Frontal cortex (tissue), 4 donors: ENCODE results near the gene LDB3. TPM values are rescaled to one million over a fixed set of nuclear protein-coding genes. Genes with fewer than 3 reads are reported as not detected.
A peak's percentile ranks its signal among the peaks of the same experiment; 100 is the strongest.

Experiments used
- DNase-seq, 2 donors: peaks; one replicate each; pipeline ENCODE4 v3.0.0; 2012; ENCODE audit warnings: low spot score in 2 of 2
- FAIRE-seq: peaks from 2 replicates; lab custom pipeline; 2012; peaks lifted over from hg19 to GRCh38; lab: Jason Lieb, UNC
- total RNA-seq: library from RNA; depleted of rRNA; stranded (reverse); fragments of >200 nt; gene quantifications from one replicate; pipeline ENCODE4 v1.2.3, GENCODE V29; 2014
- donor health status: control.
- donor health status: control.
- donor health status: control.

Gene LDB3
- total RNA-seq, 1 donor from 2014 or later: under 0.01 TPM

DNA sequence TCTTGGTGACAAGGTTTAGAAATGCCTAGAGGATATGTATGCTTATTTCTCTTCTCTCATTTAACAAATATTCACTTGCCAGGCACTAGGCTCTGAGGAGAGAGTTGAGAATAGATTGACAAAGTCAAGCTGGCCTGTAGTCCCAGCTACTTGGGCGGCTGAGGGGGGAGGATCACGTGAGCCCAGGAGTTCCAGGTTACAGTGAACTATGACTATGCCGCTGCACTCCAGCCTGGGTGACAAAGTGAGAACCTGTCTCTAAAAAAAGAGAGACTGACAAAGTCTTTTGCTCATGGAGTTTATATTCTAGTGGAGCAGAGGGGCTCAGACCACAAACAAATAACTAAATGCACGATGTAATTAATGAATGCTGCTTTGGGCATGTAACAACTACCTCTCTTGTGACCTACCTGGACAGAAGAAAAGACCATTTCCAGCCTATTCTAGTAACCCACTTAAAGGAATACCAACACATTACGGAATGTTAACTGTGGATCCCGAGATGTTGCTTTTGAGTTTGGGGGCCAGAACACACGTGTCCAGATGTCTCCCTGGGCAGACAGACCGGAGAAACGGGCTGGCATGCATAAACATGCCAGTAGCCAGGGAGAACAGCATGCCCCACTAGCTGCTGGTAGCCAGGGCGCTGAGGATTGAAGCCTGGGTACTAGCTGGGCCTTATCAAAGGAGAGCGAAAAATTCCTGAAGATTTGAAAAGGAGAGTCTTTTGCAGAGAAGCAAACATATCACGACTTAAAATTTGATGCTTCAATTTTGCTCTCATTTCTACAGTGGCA is 85.5 kb downstream of the LDB3 start:
- FAIRE-seq: no peak
- DNase-seq: no peak

DNA sequence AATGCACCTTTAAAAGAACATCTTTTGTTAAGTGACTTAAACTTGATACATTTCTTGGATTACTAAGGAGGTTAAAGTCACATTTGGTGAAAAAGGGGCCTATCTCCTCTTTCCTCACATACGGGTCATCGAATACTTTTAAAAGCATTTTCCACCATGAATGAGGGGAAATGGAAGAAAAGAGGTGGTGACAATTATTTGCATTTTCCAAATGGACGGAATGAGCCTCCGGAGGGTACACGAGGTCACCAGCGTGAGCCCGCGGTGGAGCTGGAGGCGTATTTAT is 87.1 kb downstream of the LDB3 start:
- FAIRE-seq: no peak
- no peak for DNase-seq

DNA sequence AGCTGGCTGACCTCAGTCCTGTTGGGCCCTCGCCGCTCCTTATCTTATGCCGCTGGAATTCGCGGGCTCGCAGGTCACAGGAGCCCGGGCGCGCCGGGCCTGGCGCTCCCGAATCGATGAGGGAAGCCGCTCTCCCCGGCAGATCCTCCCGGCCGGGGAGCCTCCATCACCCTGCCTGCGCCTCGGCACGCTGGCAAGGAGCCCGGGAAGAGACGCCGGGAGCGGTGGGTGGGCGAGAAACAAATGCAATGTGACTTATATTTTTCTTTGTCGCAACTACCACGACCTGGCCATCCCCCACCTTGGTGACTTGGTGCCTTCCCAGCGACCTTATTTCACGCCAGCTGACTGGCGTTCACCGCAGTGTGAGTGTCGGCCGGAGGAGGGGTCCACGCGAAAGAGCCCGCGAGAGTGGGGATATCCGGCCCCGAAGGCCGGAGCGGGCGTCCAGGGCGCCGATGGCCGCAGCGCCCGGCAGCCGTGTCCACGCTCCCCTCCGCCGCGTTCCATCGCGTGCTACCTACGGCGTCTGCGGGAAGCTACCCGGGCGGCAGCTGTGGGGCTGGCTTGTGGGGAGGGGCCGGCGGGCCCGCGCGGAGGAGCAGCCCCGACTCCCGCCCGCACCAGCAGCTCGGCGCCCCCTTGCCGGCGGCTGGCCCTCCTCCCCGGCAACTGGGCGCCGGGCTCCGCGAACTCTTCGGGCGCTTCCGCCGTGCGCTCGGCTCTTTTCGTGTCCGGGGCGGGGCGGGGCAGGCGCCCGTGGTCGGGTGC is 87.6 kb downstream of the LDB3 start:
- FAIRE-seq: no peak
- peak; percentile 92 to 95 for DNase-seq

DNA sequence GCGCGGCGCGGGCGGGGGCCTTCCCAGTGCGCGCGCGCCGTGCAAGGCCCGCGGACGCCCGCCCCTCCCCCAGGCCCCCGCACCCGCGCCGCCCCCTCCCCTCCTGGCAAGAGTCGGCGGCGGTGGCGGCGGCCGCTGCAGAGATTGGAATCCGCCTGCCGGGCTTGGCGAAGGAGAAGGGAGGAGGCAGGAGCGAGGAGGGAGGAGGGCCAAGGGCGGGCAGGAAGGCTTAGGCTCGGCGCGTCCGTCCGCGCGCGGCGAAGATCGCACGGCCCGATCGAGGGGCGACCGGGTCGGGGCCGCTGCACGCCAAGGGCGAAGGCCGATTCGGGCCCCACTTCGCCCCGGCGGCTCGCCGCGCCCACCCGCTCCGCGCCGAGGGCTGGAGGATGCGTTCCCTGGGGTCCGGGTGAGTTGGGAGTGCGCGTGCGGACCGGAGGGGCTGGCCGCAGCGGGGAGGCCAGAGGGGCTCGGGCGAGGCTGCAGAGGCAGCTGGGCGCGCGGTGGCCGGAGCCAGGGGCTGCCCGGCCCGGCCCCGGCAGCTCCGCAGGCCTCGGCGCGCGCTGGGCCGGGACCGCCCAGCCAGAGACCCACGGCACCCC is 88.3 kb downstream of the LDB3 start, which contains the start of gene BMPR1A:
Gene BMPR1A, plus strand, starts transcription at position 109 of the 602 bp plus-strand sequence. CDS start 119,400 bp downstream, outside the sequence.
- no peak for FAIRE-seq

DNA sequence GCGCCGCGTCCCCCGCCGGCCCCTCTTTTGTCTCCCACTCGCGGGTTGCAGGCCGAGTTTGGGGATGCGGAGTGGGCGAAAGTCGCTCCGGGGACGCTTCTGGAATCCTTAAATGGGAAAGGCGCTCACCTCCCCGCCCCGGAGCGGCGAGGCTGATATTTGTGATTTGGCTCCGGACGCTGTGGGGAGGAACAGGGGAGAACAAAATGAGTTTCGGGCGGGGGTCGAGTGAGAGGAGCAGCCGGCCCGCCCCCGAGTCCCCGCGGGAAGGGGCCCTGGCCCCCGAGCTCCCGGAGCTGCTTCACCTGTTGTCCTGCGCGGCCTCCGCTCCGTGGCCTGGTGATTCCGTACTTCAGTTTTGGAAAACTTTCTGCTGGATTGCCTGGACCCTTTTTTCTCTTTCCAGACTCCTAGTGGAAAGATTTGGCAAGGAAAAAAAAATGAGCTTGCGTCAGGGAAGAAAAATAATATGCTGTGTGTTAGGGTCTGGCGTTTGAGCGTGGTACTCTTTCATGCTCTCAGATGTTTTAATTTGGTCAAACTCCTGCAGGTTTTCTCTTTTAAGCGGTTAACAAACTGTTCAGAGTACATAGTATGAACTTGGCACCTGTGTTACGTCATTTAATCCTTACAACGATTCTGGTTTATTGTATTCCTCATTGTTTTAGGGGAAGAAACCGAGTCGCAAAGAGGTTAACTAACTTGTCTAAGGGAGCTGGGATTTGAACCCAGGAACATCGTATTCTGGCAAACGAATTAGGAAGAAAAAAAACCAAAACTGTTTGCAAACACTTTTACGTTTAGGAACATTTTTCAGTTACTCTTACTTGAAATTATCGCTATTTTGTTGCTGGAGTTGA is 89.0 kb downstream of the LDB3 start:
- FAIRE-seq (no peak), DNase-seq (no peak)

More for the DNA sequence above, 88.3 kb downstream of the LDB3 start, which contains the start of gene BMPR1A:
- peak in 1 of 2 donors; percentile 44 for DNase-seq

DNA sequence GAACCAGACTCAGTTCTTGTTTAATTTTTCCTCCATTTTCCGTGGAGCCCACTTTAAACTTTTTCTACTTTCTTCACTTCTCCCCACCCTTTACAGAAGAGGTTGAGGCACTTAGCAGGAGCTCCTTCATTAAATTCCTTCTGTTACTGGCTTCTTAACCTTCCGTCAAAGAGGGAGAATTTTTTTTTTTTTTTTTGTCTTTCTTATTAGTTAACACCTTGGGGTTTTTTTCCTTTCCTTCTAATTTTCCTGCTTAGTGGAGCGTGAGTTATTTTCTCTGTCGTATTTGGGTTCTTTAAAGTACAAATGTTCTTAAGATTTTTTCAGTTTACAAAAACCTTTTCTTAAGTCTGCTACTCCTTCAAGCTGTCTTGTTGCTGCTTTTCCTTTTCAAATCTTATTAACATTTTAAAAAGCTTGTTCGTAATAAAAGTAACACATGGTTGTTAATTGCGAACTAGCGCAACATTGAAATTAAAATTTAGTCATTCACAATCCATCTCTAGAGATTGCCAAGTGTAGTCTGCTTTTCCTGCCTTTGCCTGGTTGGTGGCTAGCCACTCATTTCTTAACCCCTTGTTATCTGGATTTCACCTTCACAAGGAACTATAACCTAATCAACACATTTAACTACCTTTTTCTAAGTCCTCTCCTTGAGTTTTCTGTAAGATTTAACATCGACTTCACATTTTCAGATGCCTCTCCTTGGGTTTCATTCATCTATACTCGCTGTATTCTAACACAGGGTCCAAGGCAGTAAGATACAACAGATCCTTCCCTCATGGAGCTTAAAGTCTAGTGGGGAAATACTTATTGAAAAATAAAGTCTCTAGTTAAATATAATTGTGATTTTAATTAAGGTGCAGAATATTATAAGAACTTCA is 90.1 kb downstream of the LDB3 start:
- FAIRE-seq: no peak
- DNase-seq: no peak

DNA sequence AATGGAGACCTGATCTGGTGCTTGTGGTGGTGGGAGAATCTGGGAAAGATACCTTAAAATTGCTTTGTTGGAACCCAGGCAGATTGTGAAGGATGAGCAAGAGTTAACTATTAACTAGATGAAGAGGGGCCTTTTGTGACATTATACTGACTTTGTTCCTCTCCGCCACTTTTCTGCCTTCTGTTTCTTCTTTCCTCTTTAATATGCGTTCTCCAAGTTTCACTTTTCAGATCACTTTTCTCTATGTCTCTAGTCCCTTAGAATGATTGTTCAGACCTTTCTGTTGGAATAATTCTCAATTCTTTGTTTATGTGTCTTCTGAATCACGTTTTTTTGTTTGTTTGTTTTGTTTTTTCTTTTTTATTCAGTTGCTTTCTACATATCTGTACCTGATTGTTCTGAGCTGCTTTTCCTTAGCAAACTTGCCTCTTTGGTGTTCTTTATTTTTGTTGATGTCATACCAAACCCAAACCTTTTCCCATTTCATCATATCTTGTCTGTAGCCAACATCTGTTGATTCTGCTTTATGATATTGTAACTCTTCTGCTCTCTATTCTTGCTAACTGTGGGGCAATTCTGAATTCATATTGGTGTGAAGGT is 90.9 kb downstream of the LDB3 start:
- DNase-seq: no peak
- FAIRE-seq: no peak

GRCh38 chr10:86763404-86763803 is 95.1 kb downstream of the LDB3 start:
- DNase-seq: no peak
- FAIRE-seq: no peak

DNA sequence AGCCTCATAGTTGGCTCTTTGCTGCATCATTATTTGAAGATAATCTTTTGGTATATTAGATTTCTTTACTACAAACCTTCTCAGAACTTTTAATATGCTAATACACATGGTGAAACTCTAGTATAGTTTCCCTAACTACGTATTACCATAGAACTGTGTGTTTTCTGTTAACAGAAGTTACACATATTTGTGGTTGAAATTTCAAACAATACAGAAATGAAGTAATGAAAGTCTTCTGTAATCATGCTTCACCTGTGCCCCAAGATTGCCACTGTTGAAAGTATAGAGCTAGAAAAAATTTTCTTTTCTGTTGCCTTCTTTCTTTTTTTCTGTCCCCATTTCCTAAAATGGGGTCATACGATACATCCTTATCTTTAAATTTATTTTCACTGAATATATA is 97.2 kb downstream of the LDB3 start:
- FAIRE-seq: no peak

GRCh38 chr10:86768412-86769062 is 100.2 kb downstream of the LDB3 start:
- FAIRE-seq (no peak), DNase-seq (no peak)

More for the DNA sequence above, 97.2 kb downstream of the LDB3 start:
- DNase-seq: no peak

- DNase-seq (no peak), FAIRE-seq (no peak)
These were observed 101.7 kb downstream of the LDB3 start for GRCh38 chr10:86769991-86770390.

- FAIRE-seq (no peak), DNase-seq (no peak)
These were observed 102.2 kb downstream of the LDB3 start for GRCh38 chr10:86770412-86770960.

- no peak for FAIRE-seq
These were observed 105.2 kb downstream of the LDB3 start for GRCh38 chr10:86773498-86773897.

GRCh38 chr10:86775056-86775869 is 107.0 kb downstream of the LDB3 start:
- no peak for FAIRE-seq
- DNase-seq: no peak

More at GRCh38 chr10:86773498-86773897, 105.2 kb downstream of the LDB3 start:
- no peak for DNase-seq

DNA sequence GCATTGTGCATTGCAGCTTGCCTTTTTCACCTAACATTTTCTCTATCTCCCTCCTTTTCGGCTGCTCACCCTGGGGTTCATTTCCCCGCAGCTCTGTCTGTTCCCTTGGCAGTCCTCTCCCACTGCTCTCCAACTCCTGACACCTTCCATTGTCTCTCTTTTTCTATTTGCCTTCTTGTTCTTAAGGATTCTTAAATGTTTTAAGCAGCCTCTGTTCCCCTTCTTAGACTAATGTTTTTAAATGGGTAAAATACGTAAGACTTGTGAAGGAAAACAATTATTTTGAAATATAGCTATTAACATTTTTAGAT is 107.5 kb downstream of the LDB3 start:
- DNase-seq: no peak

GRCh38 chr10:86779220-86780017 is 111.1 kb downstream of the LDB3 start:
- DNase-seq (no peak), FAIRE-seq (no peak)

More for the DNA sequence above, 107.5 kb downstream of the LDB3 start:
- no peak for FAIRE-seq
